Measurements from ENCODE around the gene COL23A1. TPM values are rescaled to one million over a fixed set of nuclear protein-coding genes. Genes with fewer than 3 reads are reported as not detected.
A peak's percentile ranks its signal among the peaks of the same experiment; 100 is the strongest.

Gene COL23A1
- total and polyA plus RNA-seq, 2 of the 13 experiments (the other 11 are each of a cell fraction or from before 2014, with no cell fraction given), result not detected

DNA sequence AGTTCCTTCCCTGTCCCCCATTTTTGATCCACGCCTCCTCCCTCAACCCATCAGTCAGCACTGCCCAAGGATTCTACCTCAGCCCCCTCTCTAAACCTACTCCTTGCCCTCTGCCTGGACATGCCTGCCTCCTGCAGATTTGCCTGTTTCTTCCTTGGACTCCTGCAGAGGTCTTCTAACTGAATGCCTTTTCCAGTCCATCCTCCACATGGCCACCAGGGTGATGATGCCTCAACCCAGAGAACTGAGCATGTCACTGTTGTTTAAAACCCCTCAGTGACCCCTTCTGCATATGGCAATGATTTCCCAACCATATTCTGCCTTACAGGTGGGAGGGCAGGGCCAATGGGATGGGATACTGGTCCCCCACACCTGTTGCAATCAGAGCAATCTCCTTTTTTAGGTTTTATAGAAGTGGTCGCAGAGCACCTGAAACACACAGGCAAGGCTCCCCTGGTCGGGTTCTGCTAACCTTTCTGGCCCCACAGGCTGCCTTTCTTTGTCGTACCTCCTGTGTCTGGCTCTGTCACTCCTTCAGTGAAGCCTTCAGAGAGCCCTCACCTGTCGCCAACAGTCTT, 366.9 kb downstream of the COL23A1 start:
- H3K9ac ChIP-seq (ENCODE audit: insufficient read depth, low read depth, low read length), result no peak overlapping the region
- H2AFZ ChIP-seq (ENCODE audit: low read length), result no peak overlapping the region
- ChIA-PET CTCF (ENCODE audit: low intra/inter-chr PET ratio, low total read pairs) (no interaction called here), POLR2A (interaction anchor here (1.5 kb wide), 1 partner anchor 8 kb away, joined by 5 read pairs; no protein-coding TSS in a partner anchor)
- H3K9me3 ChIP-seq (ENCODE audit: low read length), result no peaks in the 10 kb centered on the region
- H3K36me3 ChIP-seq (replicated peaks in 1 of 2; ENCODE audit: control insufficient read depth in 1 of 2, insufficient read depth in 2 of 2, low read length in 2 of 2), result peaks cover 9 to 23% of the 10 kb centered on the region in 2 experiments
- H3K4me1 ChIP-seq (ENCODE audit: insufficient read depth, low read length), result no peaks in the 10 kb centered on the region
- no peak overlapping the region for H3K4me2 ChIP-seq (ENCODE audit: low read depth, low read length)
- no peak overlapping the region for H3K27ac ChIP-seq (ENCODE audit: extremely low read length, insufficient read depth, low read length)
- ATAC-seq, result peak; percentile 22
- TF ChIP-seq POLR2G (IDR thresholded peaks at IDR 0.05; ENCODE audit: low read depth, low read length) (peak; percentile 18; the same call in 1 of the 2 replicates), CCDC6 (CRISPR knock-in tag; IDR thresholded peaks at IDR 0.05) (no peak)
- intact Hi-C loops (cut with micrococcal nuclease; ENCODE audit: unreplicated experiment), result no loop called here
- no peaks in the 10 kb centered on the region for H4K20me1 ChIP-seq (ENCODE audit: insufficient read depth, low read length)
- in situ Hi-C loops (cut with HindIII; ENCODE audit: extremely low pct_ligation_motif_present, low pct_unique_long_range_greater_than_20kb), result no loop called here
- no peaks in the 10 kb centered on the region for H3K79me2 ChIP-seq (ENCODE audit: insufficient read depth, low read length)
- BruUV-seq (replicated peaks), result no TSS peak
- FAIRE-seq, result no peak
- no peaks in the 10 kb centered on the region for H3K27me3 ChIP-seq (ENCODE audit: control insufficient read depth in 1 of 2, insufficient read depth in 2 of 2, low read length in 2 of 2)
- 100% methylated on average over 5 of the region's 5 CpGs for WGBS (ENCODE audit: low lambda C conversion rate)
- no peak for DNase-seq (ENCODE audit: low spot score)
- no peak overlapping the region for H3K4me3 ChIP-seq (replicated peaks in 1 of 3; ENCODE audit: insufficient read depth in 1 of 3, low read depth in 2 of 3, low read length in 3 of 3)

DNA sequence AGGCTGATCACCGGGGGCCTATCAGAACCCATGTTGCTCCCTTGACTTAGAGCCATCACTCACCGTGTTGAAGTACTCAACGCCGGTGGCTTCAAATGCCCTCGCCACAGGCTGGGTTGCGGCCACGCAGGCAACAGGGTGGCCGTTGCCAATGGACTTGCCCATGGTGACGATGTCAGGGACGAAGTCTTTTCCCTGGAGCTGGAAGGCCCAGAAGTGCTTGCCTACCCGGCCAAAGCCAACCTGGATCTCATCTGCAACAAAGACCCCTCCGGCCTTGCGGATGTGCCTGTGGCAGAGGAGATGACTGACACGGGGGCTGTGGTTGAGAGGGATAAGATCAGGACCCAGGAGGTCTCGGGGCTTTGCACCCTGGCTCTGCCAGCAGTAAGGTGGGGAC, 367.9 kb downstream of the COL23A1 start:
- no peaks in the 10 kb centered on the region for H3K9me3 ChIP-seq (ENCODE audit: low read length)
- ATAC-seq, result 0 out of 3 replicates have a peak, but pooled peaks have one; percentile 5
- H3K27ac ChIP-seq (ENCODE audit: extremely low read length, insufficient read depth, low read length), result no peak overlapping the region
- no peak for FAIRE-seq
- no TSS peak for BruUV-seq (replicated peaks)
- POLR2A ChIA-PET, result interaction anchor here (1.3 kb wide), 1 partner anchor 10 kb away, joined by 3 read pairs; no protein-coding TSS in a partner anchor
- in situ Hi-C loops (cut with HindIII; ENCODE audit: extremely low pct_ligation_motif_present, low pct_unique_long_range_greater_than_20kb) (no loop called here), intact Hi-C loops (cut with micrococcal nuclease; ENCODE audit: unreplicated experiment) (no loop called here)
- H4K20me1 ChIP-seq (ENCODE audit: insufficient read depth, low read length), result no peaks in the 10 kb centered on the region
- H3K27me3 ChIP-seq (ENCODE audit: control insufficient read depth in 1 of 2, insufficient read depth in 2 of 2, low read length in 2 of 2), result no peaks in the 10 kb centered on the region
- H2AFZ ChIP-seq (ENCODE audit: low read length), result no peak overlapping the region
- H3K79me2 ChIP-seq (ENCODE audit: insufficient read depth, low read length), result no peaks in the 10 kb centered on the region
- peaks cover 7 to 15% of the 10 kb centered on the region in 2 experiments; a peak in 4 of 5 replicates for H3K36me3 ChIP-seq (replicated peaks in 1 of 2; ENCODE audit: control insufficient read depth in 1 of 2, insufficient read depth in 2 of 2, low read length in 2 of 2)
- DNase-seq (ENCODE audit: low spot score), result no peak
- peak; percentile 55 for TF ChIP-seq AGO2 (optimal IDR thresholded peaks at IDR 0.05; ENCODE audit: low read depth, low read length)
- TF ChIP-seq FOSL1 (CRISPR knock-in tag; IDR thresholded peaks at IDR 0.05; ENCODE audit: borderline replicate concordance), result no peak
- TF ChIP-seq, protein P1, sequence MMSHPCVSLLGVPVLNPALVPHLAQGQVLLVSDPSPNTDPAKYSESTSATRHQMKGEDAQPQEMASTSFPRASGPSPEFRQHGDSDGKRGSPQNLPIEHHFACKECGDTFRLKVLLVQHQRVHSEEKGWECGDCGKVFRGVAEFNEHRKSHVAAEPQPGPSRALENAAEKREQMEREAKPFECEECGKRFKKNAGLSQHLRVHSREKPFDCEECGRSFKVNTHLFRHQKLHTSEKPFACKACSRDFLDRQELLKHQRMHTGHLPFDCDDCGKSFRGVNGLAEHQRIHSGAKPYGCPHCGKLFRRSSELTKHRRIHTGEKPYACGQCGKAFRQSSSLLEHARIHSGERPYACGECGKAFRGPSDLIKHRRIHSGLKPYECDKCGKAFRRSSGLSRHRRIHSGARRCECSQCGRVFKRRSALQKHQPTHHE (CRISPR knock-in tag; IDR thresholded peaks at IDR 0.05; ENCODE audit: borderline replicate concordance), result no peak
- no peak for TF ChIP-seq NCOA2 (CRISPR knock-in tag; IDR thresholded peaks at IDR 0.05)
- CTCF ChIA-PET (ENCODE audit: low intra/inter-chr PET ratio, low total read pairs), result no interaction called here
- H3K4me2 ChIP-seq (ENCODE audit: low read depth, low read length), result no peak overlapping the region
- no peaks in the 10 kb centered on the region for H3K4me1 ChIP-seq (ENCODE audit: insufficient read depth, low read length)
- no peak overlapping the region for H3K4me3 ChIP-seq (replicated peaks in 1 of 3; ENCODE audit: insufficient read depth in 1 of 3, low read depth in 2 of 3, low read length in 3 of 3)
- 100% methylated on average over 3 of the region's 15 CpGs for WGBS (ENCODE audit: low lambda C conversion rate)
- H3K9ac ChIP-seq (ENCODE audit: insufficient read depth, low read depth, low read length), result no peak overlapping the region
